Calu3 (cell line): ENCODE results near the gene PRR9. TPM values are rescaled to one million over a fixed set of nuclear protein-coding genes. Genes with fewer than 3 reads are reported as not detected.

Source experiments
- BruUV-seq: library from RNA; stranded (reverse); fragments of 400-500 nt; replicated peaks from 2 replicates; lab custom pipeline; 2021; lab: Mats Ljungman, UMichigan
- CTCF ChIA-PET: fragments of 300-600 bp; sonication (Branson Sonifier 250); formaldehyde crosslinking; loops from one replicate; lab custom pipeline; 2022; ENCODE audit warnings: antibody characterized with exemption; lab: Charles Lee
- DNase-seq: peaks from one replicate; pipeline ENCODE4 v3.0.0; 2022
- H3K27ac Mint-ChIP-seq: one replicate; pipeline ENCODE4 v1.8.0; 2022; ENCODE audit warnings: mixed read lengths; ENCODE audit not compliant: unreplicated experiment
- H3K27me3 Mint-ChIP-seq: one replicate; pipeline ENCODE4 v1.8.0; 2022; ENCODE audit warnings: mixed read lengths; ENCODE audit not compliant: unreplicated experiment
- H3K36me3 Mint-ChIP-seq: one replicate; pipeline ENCODE4 v1.8.0; 2022; ENCODE audit warnings: mild to moderate bottlenecking, moderate library complexity, mixed read lengths; ENCODE audit not compliant: insufficient read depth, unreplicated experiment
- H3K4me1 Mint-ChIP-seq: one replicate; pipeline ENCODE4 v1.8.0; 2022; ENCODE audit warnings: mild to moderate bottlenecking, low read depth, mixed read lengths; ENCODE audit not compliant: unreplicated experiment
- H3K4me3 Mint-ChIP-seq: one replicate; pipeline ENCODE4 v1.8.0; 2022; ENCODE audit warnings: mild to moderate bottlenecking, low read depth, moderate library complexity, mixed read lengths; ENCODE audit not compliant: unreplicated experiment
- H3K9me3 Mint-ChIP-seq: one replicate; pipeline ENCODE4 v1.8.0; 2022; ENCODE audit warnings: low read depth, mixed read lengths; ENCODE audit not compliant: unreplicated experiment
- intact Hi-C: fragments of 100-400 bp; cut with micrococcal nuclease; formaldehyde crosslinking; loops from one replicate; pipeline ENCODE4 v1.10.0; 2022; ENCODE audit not compliant: unreplicated experiment
- total RNA-seq: library from RNA; stranded (reverse); gene quantifications from 2 replicates; pipeline ENCODE4 v1.2.3, GENCODE V29; 2022
- TF ChIP-seq, protein P1 (sequence below): fragments of 200-600 bp; IDR thresholded peaks from one replicate; pipeline ENCODE4 v1.8.0; 2022; ENCODE audit warnings: antibody characterized with exemption; ENCODE audit not compliant: unreplicated experiment

Gene PRR9
- total RNA-seq, 1 experiment from 2014 or later = not detected

DNA sequence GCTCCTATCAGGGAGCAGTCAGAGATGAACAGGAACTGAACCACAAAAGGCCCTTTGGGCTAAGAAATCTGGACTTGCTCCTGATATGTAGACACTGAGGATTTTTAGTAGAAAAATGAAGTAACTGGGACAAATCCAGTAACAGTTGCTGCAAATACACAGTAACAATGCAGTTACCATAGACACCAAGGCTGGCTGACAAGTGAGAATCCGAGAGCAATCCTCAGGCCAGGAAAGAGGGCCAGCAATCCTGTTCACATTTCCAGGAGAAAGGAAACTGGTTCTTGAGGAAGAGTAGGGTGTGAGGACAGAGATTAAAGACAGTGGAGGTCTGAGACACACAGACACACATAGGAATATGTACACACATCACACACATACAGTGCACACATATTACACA lies 32.8 kb downstream of the PRR9 start:
- H3K27ac Mint-ChIP-seq = no peak overlapping the region

DNA sequence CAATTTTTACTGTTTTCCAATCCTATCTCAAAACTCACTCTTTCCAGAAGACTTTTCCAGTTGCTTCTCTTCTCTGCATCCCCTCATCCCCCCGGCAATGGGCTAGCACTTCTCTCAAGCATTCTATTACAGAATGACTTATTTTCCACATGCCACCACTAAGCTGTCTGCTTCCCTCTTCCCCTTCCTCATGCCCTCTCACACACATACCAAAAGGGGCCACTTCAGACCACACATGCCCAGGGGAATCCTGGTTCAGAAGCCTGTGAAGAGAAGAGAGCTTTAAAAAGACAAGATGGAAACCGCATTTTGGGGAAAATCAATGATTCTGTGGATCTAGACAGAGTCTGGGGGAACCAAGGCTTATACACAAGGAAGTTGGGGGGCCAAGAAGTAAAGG lies 33.7 kb downstream of the PRR9 start:
- no TSS peak for BruUV-seq

More for the DNA sequence above, 32.8 kb downstream of the PRR9 start:
- peaks cover 100% of the 10 kb centered on the region for H3K27me3 Mint-ChIP-seq
- no peak for DNase-seq
- TF ChIP-seq, protein P1, sequence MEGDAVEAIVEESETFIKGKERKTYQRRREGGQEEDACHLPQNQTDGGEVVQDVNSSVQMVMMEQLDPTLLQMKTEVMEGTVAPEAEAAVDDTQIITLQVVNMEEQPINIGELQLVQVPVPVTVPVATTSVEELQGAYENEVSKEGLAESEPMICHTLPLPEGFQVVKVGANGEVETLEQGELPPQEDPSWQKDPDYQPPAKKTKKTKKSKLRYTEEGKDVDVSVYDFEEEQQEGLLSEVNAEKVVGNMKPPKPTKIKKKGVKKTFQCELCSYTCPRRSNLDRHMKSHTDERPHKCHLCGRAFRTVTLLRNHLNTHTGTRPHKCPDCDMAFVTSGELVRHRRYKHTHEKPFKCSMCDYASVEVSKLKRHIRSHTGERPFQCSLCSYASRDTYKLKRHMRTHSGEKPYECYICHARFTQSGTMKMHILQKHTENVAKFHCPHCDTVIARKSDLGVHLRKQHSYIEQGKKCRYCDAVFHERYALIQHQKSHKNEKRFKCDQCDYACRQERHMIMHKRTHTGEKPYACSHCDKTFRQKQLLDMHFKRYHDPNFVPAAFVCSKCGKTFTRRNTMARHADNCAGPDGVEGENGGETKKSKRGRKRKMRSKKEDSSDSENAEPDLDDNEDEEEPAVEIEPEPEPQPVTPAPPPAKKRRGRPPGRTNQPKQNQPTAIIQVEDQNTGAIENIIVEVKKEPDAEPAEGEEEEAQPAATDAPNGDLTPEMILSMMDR = no peak
- CTCF ChIA-PET = no interaction called here
- H3K9me3 Mint-ChIP-seq = peaks cover 2% of the 10 kb centered on the region
- no peaks in the 10 kb centered on the region for H3K36me3 Mint-ChIP-seq
- no TSS peak for BruUV-seq
- H3K4me3 Mint-ChIP-seq = no peak overlapping the region
- intact Hi-C loops = no loop called here
- H3K4me1 Mint-ChIP-seq = no peaks in the 10 kb centered on the region

DNA sequence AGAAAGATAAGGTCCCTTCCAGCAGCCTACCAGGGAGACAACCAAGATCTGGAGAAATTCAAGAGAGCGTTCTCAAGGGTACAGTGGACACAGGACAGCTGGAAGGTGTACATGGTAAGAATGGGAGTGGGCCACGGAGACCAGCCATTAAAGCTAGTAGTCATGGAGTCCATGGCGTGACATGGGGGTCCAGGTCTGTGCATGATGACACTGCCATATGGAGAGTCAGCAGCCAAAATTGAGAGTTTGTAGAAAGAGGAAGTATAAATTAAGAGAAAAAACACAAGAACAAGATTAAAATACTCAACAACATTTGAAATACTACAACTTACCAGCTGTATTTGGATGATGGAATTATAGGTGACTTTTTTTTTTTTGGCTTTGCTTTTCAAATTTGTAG lies 34.2 kb downstream of the PRR9 start:
- H3K27me3 Mint-ChIP-seq = peaks cover 97% of the 10 kb centered on the region
- CTCF ChIA-PET = interaction anchor here (0.9 kb wide), 1 partner anchor 499 kb away, joined by 3 read pairs; no protein-coding TSS in a partner anchor
- TF ChIP-seq, protein P1 = no peak
- DNase-seq = no peak
- BruUV-seq = no TSS peak
- intact Hi-C loops = no loop called here
- no peaks in the 10 kb centered on the region for H3K36me3 Mint-ChIP-seq
- H3K4me3 Mint-ChIP-seq = no peak overlapping the region
- no peak overlapping the region for H3K27ac Mint-ChIP-seq
- no peaks in the 10 kb centered on the region for H3K9me3 Mint-ChIP-seq
- no peaks in the 10 kb centered on the region for H3K4me1 Mint-ChIP-seq

More for the DNA sequence above, 33.7 kb downstream of the PRR9 start:
- peaks cover 2% of the 10 kb centered on the region for H3K9me3 Mint-ChIP-seq
- peaks cover 100% of the 10 kb centered on the region for H3K27me3 Mint-ChIP-seq
- intact Hi-C loops = no loop called here
- DNase-seq = no peak
- H3K27ac Mint-ChIP-seq = no peak overlapping the region
- CTCF ChIA-PET = interaction anchor here (0.9 kb wide), 1 partner anchor 499 kb away, joined by 3 read pairs; no protein-coding TSS in a partner anchor
- no peaks in the 10 kb centered on the region for H3K4me1 Mint-ChIP-seq
- no peak overlapping the region for H3K4me3 Mint-ChIP-seq
- H3K36me3 Mint-ChIP-seq = no peaks in the 10 kb centered on the region
- TF ChIP-seq, protein P1 = no peak

DNA sequence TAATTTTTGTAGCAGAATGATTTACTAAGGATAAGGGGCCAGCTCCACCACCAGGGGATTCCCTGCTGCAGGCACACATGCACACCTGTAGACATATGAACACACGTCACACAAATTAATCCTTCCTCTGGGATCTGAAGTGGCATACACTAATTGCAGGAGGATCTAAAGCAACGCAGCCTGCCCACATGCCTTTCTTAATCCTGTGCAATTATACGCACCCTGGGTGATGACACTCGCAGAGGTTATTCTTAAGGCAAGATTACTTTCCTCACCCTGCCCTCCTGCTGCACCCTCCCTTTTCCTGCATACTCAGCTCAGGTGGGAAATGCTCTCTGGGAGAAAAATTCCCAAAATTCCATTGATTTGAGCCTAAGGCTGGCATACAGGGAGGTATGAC lies 34.6 kb downstream of the PRR9 start:
- BruUV-seq = no TSS peak
- intact Hi-C loops = no loop called here
- Mint-ChIP-seq H3K27ac (no peak overlapping the region), H3K36me3 (no peaks in the 10 kb centered on the region), H3K27me3 (peaks cover 93% of the 10 kb centered on the region), H3K4me3 (no peak overlapping the region), H3K9me3 (no peaks in the 10 kb centered on the region), H3K4me1 (no peaks in the 10 kb centered on the region)
- TF ChIP-seq, protein P1 = no peak
- no peak for DNase-seq
- CTCF ChIA-PET = no interaction called here
